Bone marrow (tissue), 2 donors: ENCODE measurements around the gene PTRHD1.
"Not testable (repeated sequence)": the region's sequence is repeated elsewhere in the genome, so short reads cannot be mapped to it uniquely, and the experiment has no call there.

ENCODE experiments used
- DNase-seq, 2 donors: peaks; one replicate each; lab custom pipeline; 2025; lab: John Stamatoyannopoulos, UW

Gene PTRHD1

GRCh38 chr2:24809316-24810007 lies 16.3 kb upstream of the PTRHD1 start:
- DNase-seq = no peak

GRCh38 chr2:24806661-24807036 lies 13.5 kb upstream of the PTRHD1 start:
- no peak for DNase-seq

GRCh38 chr2:24805811-24806660 lies 12.8 kb upstream of the PTRHD1 start:
- not testable (repeated sequence) for DNase-seq

- not testable (repeated sequence) for DNase-seq
Measured at GRCh38 chr2:24800487-24800886, 7.3 kb upstream of the PTRHD1 start.

GRCh38 chr2:24797644-24798043 lies 4.5 kb upstream of the PTRHD1 start:
- no peak for DNase-seq

- no peak for DNase-seq
Measured at GRCh38 chr2:24793761-24794435, 707 bp upstream of the PTRHD1 start.

GRCh38 chr2:24792542-24792873 lies 683 bp downstream of the PTRHD1 start:
- no peak for DNase-seq

- no peak for DNase-seq
Measured at GRCh38 chr2:24791452-24791851, 1.7 kb downstream of the PTRHD1 start.

- no peak for DNase-seq
Measured at GRCh38 chr2:24788816-24789215, 4.4 kb downstream of the PTRHD1 start.

GRCh38 chr2:24787532-24787931 lies 5.7 kb downstream of the PTRHD1 start:
- no peak for DNase-seq

GRCh38 chr2:24785671-24786321 lies 7.4 kb downstream of the PTRHD1 start:
- peak in 1 of 2 donors; percentile 61 for DNase-seq

- no peak for DNase-seq
Measured at GRCh38 chr2:24783641-24784040, 9.6 kb downstream of the PTRHD1 start.

GRCh38 chr2:24779116-24779515 lies 14.1 kb downstream of the PTRHD1 start:
- no peak for DNase-seq

- DNase-seq = no peak
Measured at GRCh38 chr2:24774373-24774772, 18.8 kb downstream of the PTRHD1 start.

- DNase-seq = no peak
Measured at GRCh38 chr2:24771764-24772586, 21.2 kb downstream of the PTRHD1 start.

GRCh38 chr2:24771061-24771460 lies 22.1 kb downstream of the PTRHD1 start:
- DNase-seq = no peak

GRCh38 chr2:24768601-24769000 lies 24.6 kb downstream of the PTRHD1 start:
- DNase-seq = no peak

- DNase-seq = no peak
Measured at GRCh38 chr2:24768013-24768412, 25.2 kb downstream of the PTRHD1 start.

- no peak for DNase-seq
Measured at GRCh38 chr2:24766609-24767008, 26.6 kb downstream of the PTRHD1 start.

- no peak for DNase-seq
Measured at GRCh38 chr2:24763843-24764242, 29.3 kb downstream of the PTRHD1 start.

- no peak for DNase-seq
Measured at GRCh38 chr2:24762518-24762917, 30.7 kb downstream of the PTRHD1 start.

- no peak for DNase-seq
Measured at GRCh38 chr2:24761866-24762265, 31.3 kb downstream of the PTRHD1 start.
